Neural cell (in vitro differentiated cells): ENCODE results near the gene MAP3K1. TPM values are rescaled to one million over a fixed set of nuclear protein-coding genes. Genes with fewer than 3 reads are reported as not detected.

ENCODE experiments used
- H2AFZ ChIP-seq: fragments of 200-600, 300-800 bp; sonication (generic), shearing (Covaris generic); 2 replicates; pipeline ENCODE4 v1.6.0; 2014; ENCODE audit warnings: low read depth, mild to moderate bottlenecking, antibody characterized with exemption, low read length, moderate library complexity
- H3F3A ChIP-seq: fragments of 200-600 bp; shearing (Covaris generic); 2 replicates; pipeline ENCODE4 v1.6.1; 2016; ENCODE audit warnings: mild to moderate bottlenecking, moderate library complexity, mixed read lengths, antibody characterized with exemption, low read length; ENCODE audit not compliant: insufficient read depth, poor library complexity, severe bottlenecking
- H3K27ac ChIP-seq: fragments of 200-600, 300-800 bp; sonication (generic), shearing (Covaris generic); 2 replicates; pipeline ENCODE4 v1.5.1; 2014; ENCODE audit warnings: mild to moderate bottlenecking, low read length, moderate library complexity
- H3K27me3 ChIP-seq: fragments of 300-800, 200-600 bp; sonication (generic), shearing (Covaris generic); 2 replicates; pipeline ENCODE4 v1.6.0; 2014; ENCODE audit warnings: mild to moderate bottlenecking, low read depth, low read length, moderate library complexity; ENCODE audit not compliant: insufficient read depth
- H3K36me3 ChIP-seq: fragments of 300-800, 200-600 bp; sonication (generic), shearing (Covaris generic); 2 replicates; pipeline ENCODE4 v1.5.1; 2014; ENCODE audit warnings: mild to moderate bottlenecking, antibody characterized with exemption, low read length, moderate library complexity; ENCODE audit not compliant: insufficient read depth
- H3K4me2 ChIP-seq: fragments of 300-800, 200-600 bp; sonication (generic), shearing (Covaris generic); 2 replicates; pipeline ENCODE4 v1.6.0; 2014; ENCODE audit warnings: mild to moderate bottlenecking, low read length
- H3K4me3 ChIP-seq: fragments of 300-800, 200-600 bp; sonication (generic), shearing (Covaris generic); 2 replicates; pipeline ENCODE4 v1.5.1; 2014; ENCODE audit warnings: mild to moderate bottlenecking, low read length, moderate library complexity
- H3K79me2 ChIP-seq: fragments of 200-600 bp; shearing (Covaris generic); replicated peaks from 2 replicates; pipeline ENCODE4 v1.6.0; 2014; ENCODE audit warnings: mild to moderate bottlenecking, low read length, moderate library complexity; ENCODE audit not compliant: insufficient read depth
- H3K9ac ChIP-seq: fragments of 300-800, 200-600 bp; sonication (generic), shearing (Covaris generic); 2 replicates; pipeline ENCODE4 v1.6.1; 2016; ENCODE audit warnings: mild to moderate bottlenecking, low read length, mixed read lengths
- H3K9me2 ChIP-seq: fragments of 200-600 bp; shearing (Covaris generic); 2 replicates; pipeline ENCODE4 v1.6.1; 2016; ENCODE audit warnings: mild to moderate bottlenecking, low read length, mixed read lengths; ENCODE audit not compliant: insufficient read depth
- H3K9me3 ChIP-seq: fragments of 200-600, 300-800 bp; sonication (generic), shearing (Covaris generic); 2 replicates; pipeline ENCODE4 v1.6.1; 2016; ENCODE audit warnings: mild to moderate bottlenecking, mixed run types, low read length, moderate library complexity, mixed read lengths
- H4K20me1 ChIP-seq: fragments of 200-600 bp; shearing (Covaris generic); 2 replicates; pipeline ENCODE4 v1.6.1; 2016; ENCODE audit warnings: mild to moderate bottlenecking, mixed run types; ENCODE audit not compliant: insufficient read depth
- EP300 ChIP-seq: fragments of 450-650 bp; conservative IDR thresholded peaks from 2 replicates; pipeline ENCODE4 v1.6.1; 2014; ENCODE audit warnings: antibody characterized with exemption, mild to moderate bottlenecking, moderate library complexity; ENCODE audit not compliant: poor library complexity, severe bottlenecking
- EZH2 ChIP-seq: fragments of 200-600, 300-800 bp; shearing (Covaris generic), sonication (generic); IDR thresholded peaks from 2 replicates; pipeline ENCODE4 v1.6.1; 2014; ENCODE audit warnings: antibody characterized with exemption, low read length, borderline replicate concordance, mild to moderate bottlenecking; ENCODE audit not compliant: insufficient read depth, poor library complexity, severe bottlenecking
- MXI1 ChIP-seq: fragments of 450-650 bp; conservative IDR thresholded peaks from 2 replicates; pipeline ENCODE4 v1.6.1; 2014; ENCODE audit warnings: antibody characterized with exemption, mild to moderate bottlenecking; ENCODE audit not compliant: poor library complexity, severe bottlenecking
- POLR2AphosphoS5 ChIP-seq: IDR thresholded peaks from 2 replicates; pipeline ENCODE4 v1.6.1; 2012
- RAD21 ChIP-seq: fragments of 450-650 bp; conservative IDR thresholded peaks from 2 replicates; pipeline ENCODE4 v1.6.1; 2014; ENCODE audit warnings: antibody characterized with exemption, mild to moderate bottlenecking, moderate library complexity
- SMC3 ChIP-seq: fragments of 450-650 bp; conservative IDR thresholded peaks from 2 replicates; pipeline ENCODE4 v1.6.1; 2014; ENCODE audit warnings: antibody characterized with exemption, mild to moderate bottlenecking, moderate library complexity; ENCODE audit not compliant: poor library complexity
- TAF1 ChIP-seq: IDR thresholded peaks from 2 replicates; pipeline ENCODE4 v1.6.1; 2012; ENCODE audit warnings: low read depth
- polyA plus RNA-seq: library from polyadenylated mRNA; depleted of rRNA; stranded (reverse); fragments of >200 nt; gene quantifications from 2 replicates; pipeline ENCODE4 v1.2.3, GENCODE V29; 2014
- TF ChIP-seq, protein P1 (sequence below): fragments of 450-650 bp; IDR thresholded peaks from 2 replicates; pipeline ENCODE4 v1.5.1; 2014; ENCODE audit warnings: antibody characterized with exemption, mild to moderate bottlenecking, moderate library complexity; ENCODE audit not compliant: poor library complexity, severe bottlenecking
- TF ChIP-seq, protein P2 (sequence below): IDR thresholded peaks from 2 replicates; pipeline ENCODE4 v1.6.1; 2012; ENCODE audit warnings: borderline replicate concordance

Gene MAP3K1
- polyA plus RNA-seq, 1 donor from 2014 or later: 26.4 TPM

DNA sequence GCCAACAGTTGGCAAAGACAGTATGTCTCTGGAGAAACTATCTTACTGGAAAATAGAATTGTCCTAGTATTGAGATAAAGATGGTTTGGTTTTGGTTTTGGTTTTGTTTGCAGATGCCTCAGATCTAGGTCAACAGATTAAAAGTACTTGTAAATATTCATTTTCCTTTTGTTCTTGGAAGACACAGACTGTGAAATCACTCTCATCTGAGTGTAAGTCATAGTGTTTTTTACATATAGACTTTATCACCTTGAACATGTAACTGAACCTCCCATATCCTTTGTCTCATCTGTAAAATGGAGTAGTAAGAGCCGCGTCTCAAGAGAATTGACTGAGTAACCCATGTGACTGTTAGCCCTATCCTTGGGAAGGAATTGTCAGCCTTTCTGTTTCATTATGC lies 34.3 kb downstream of the MAP3K1 start:
- TF ChIP-seq MXI1 (no peak), EP300 (no peak), RAD21 (no peak), EZH2 (no peak), SMC3 (no peak), TAF1 (no peak), POLR2AphosphoS5 (no peak)
- TF ChIP-seq, protein P1, sequence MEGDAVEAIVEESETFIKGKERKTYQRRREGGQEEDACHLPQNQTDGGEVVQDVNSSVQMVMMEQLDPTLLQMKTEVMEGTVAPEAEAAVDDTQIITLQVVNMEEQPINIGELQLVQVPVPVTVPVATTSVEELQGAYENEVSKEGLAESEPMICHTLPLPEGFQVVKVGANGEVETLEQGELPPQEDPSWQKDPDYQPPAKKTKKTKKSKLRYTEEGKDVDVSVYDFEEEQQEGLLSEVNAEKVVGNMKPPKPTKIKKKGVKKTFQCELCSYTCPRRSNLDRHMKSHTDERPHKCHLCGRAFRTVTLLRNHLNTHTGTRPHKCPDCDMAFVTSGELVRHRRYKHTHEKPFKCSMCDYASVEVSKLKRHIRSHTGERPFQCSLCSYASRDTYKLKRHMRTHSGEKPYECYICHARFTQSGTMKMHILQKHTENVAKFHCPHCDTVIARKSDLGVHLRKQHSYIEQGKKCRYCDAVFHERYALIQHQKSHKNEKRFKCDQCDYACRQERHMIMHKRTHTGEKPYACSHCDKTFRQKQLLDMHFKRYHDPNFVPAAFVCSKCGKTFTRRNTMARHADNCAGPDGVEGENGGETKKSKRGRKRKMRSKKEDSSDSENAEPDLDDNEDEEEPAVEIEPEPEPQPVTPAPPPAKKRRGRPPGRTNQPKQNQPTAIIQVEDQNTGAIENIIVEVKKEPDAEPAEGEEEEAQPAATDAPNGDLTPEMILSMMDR: no peak
- TF ChIP-seq, protein P2, sequence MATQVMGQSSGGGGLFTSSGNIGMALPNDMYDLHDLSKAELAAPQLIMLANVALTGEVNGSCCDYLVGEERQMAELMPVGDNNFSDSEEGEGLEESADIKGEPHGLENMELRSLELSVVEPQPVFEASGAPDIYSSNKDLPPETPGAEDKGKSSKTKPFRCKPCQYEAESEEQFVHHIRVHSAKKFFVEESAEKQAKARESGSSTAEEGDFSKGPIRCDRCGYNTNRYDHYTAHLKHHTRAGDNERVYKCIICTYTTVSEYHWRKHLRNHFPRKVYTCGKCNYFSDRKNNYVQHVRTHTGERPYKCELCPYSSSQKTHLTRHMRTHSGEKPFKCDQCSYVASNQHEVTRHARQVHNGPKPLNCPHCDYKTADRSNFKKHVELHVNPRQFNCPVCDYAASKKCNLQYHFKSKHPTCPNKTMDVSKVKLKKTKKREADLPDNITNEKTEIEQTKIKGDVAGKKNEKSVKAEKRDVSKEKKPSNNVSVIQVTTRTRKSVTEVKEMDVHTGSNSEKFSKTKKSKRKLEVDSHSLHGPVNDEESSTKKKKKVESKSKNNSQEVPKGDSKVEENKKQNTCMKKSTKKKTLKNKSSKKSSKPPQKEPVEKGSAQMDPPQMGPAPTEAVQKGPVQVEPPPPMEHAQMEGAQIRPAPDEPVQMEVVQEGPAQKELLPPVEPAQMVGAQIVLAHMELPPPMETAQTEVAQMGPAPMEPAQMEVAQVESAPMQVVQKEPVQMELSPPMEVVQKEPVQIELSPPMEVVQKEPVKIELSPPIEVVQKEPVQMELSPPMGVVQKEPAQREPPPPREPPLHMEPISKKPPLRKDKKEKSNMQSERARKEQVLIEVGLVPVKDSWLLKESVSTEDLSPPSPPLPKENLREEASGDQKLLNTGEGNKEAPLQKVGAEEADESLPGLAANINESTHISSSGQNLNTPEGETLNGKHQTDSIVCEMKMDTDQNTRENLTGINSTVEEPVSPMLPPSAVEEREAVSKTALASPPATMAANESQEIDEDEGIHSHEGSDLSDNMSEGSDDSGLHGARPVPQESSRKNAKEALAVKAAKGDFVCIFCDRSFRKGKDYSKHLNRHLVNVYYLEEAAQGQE: no peak
- Histone ChIP-seq H2AFZ (no peak overlapping the region), H3K9me2 (no peaks in the 10 kb centered on the region), H3K27ac (no peak overlapping the region), H3K9me3 (no peaks in the 10 kb centered on the region), H3K4me2 (no peak overlapping the region), H3K27me3 (no peaks in the 10 kb centered on the region), H3K9ac (no peak overlapping the region), H3K79me2 (peaks cover 18% of the 10 kb centered on the region), H4K20me1 (no peaks in the 10 kb centered on the region), H3K36me3 (no peaks in the 10 kb centered on the region), H3K4me3 (no peak overlapping the region), H3F3A (no peaks in the 10 kb centered on the region)

DNA sequence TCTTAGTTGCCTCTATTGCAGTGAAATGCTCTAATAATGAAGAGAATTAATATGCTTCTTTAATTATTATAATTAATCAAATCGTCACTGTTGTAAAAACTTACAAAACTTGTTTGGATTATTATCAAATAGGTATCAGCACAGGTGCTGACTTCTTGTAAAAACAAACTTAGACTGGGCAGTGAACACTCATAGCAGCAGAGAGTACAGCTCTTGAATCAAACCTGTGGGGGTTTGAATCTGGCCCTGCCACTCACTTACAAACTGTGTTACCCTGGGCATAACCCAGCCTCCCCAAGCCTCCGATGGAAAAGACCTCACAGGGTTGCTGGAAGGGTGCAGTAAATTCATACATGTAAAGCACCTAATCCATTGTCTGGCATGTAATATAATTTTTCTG lies 35.1 kb downstream of the MAP3K1 start:
- no peak overlapping the region for H3K4me3 ChIP-seq
- H3K9ac ChIP-seq: no peak overlapping the region
- H4K20me1 ChIP-seq: no peaks in the 10 kb centered on the region
- no peak overlapping the region for H3K27ac ChIP-seq
- TF ChIP-seq TAF1 (no peak), MXI1 (no peak), POLR2AphosphoS5 (no peak), RAD21 (no peak), EZH2 (no peak), SMC3 (no peak), EP300 (no peak)
- TF ChIP-seq, protein P1: no peak
- TF ChIP-seq, protein P2: no peak
- no peaks in the 10 kb centered on the region for H3K27me3 ChIP-seq
- no peaks in the 10 kb centered on the region for H3K9me3 ChIP-seq
- H3K79me2 ChIP-seq: peaks cover 18% of the 10 kb centered on the region
- no peak overlapping the region for H3K4me2 ChIP-seq
- no peaks in the 10 kb centered on the region for H3F3A ChIP-seq
- H3K36me3 ChIP-seq: no peaks in the 10 kb centered on the region
- no peaks in the 10 kb centered on the region for H3K9me2 ChIP-seq
- H2AFZ ChIP-seq: no peak overlapping the region
